H1 (cell line): Measurements from ENCODE around the gene NKD2. TPM values are rescaled to one million over a fixed set of nuclear protein-coding genes. Genes with fewer than 3 reads are reported as not detected.

Experiments used
- CTCF ChIA-PET: fragments of 300-600 bp; sonication (Branson Sonifier 250); formaldehyde crosslinking; loops from one replicate; lab custom pipeline; 2021; ENCODE audit not compliant: partially characterized antibody; lab: Charles Lee
- POLR2A ChIA-PET: fragments of 300-600 bp; sonication (Branson Sonifier 250); formaldehyde crosslinking; loops from one replicate; lab custom pipeline; 2021; ENCODE audit warnings: inconsistent platforms; ENCODE audit not compliant: partially characterized antibody; lab: Charles Lee
- DNase-seq, 2 experiments: peaks; one replicate each; pipeline versions ENCODE4 v3.0.0 to v3.0.0-alpha.2; 2010 to 2022; ENCODE audit warnings: low spot score in 2 of 2, low read depth in 1 of 2, mixed read lengths in 1 of 2
- FAIRE-seq: peaks from 2 replicates; lab custom pipeline; 2011; peaks lifted over from hg19 to GRCh38; lab: Jason Lieb, UNC
- H2AFZ ChIP-seq: 2 replicates; pipeline ENCODE4 v1.8.1; 2012; ENCODE audit warnings: low read length, inconsistent platforms
- H2AK5ac ChIP-seq: 2 replicates; pipeline ENCODE4 v1.6.1; 2013; ENCODE audit warnings: low read depth, low read length
- H2BK120ac ChIP-seq: replicated peaks from 2 replicates; pipeline ENCODE3; 2013; ENCODE audit warnings: low read depth, low read length, inconsistent platforms
- H2BK12ac ChIP-seq: 2 replicates; pipeline ENCODE4 v1.6.1; 2013; ENCODE audit warnings: low read depth, low read length
- H2BK15ac ChIP-seq: 2 replicates; pipeline ENCODE4 v1.6.1; 2013; ENCODE audit warnings: low read length
- H2BK20ac ChIP-seq: 2 replicates; pipeline ENCODE4 v1.6.1; 2013; ENCODE audit warnings: low read length
- H2BK5ac ChIP-seq: 2 replicates; pipeline ENCODE4 v1.6.1; 2013; ENCODE audit warnings: low read depth, low read length
- H3K14ac ChIP-seq: 2 replicates; pipeline ENCODE4 v1.6.1; 2013; ENCODE audit warnings: inconsistent platforms; ENCODE audit not compliant: insufficient read length
- H3K18ac ChIP-seq: 2 replicates; pipeline ENCODE4 v1.6.1; 2013; ENCODE audit warnings: low read length; ENCODE audit errors: extremely low read depth
- H3K23ac ChIP-seq: 2 replicates; pipeline ENCODE4 v1.6.1; 2013; ENCODE audit warnings: inconsistent platforms; ENCODE audit not compliant: insufficient read length
- H3K23me2 ChIP-seq: 2 replicates; pipeline ENCODE4 v1.6.1; 2013; ENCODE audit warnings: low read depth, low read length
- H3K27ac ChIP-seq: 2 replicates; pipeline ENCODE4 v1.6.1; 2011; ENCODE audit warnings: low read depth, low read length, inconsistent platforms
- H3K27me3 ChIP-seq, 4 experiments: replicated peaks in 1 of 4; 1 replicate in 1 of 4; 2 replicates in 3 of 4; pipeline versions ENCODE4 v1.6.1 to v1.8.1; 2011 to 2013; ENCODE audit warnings: low read length in 3 of 4, mild to moderate bottlenecking in 3 of 4, inconsistent platforms in 2 of 4, mixed read lengths in 2 of 4, moderate library complexity in 1 of 4; ENCODE audit not compliant: control insufficient read depth in 3 of 4, insufficient read depth in 3 of 4; ENCODE audit errors: extremely low read depth in 1 of 4
- H3K36me3 ChIP-seq, 4 experiments: 2 replicates each; pipeline versions ENCODE4 v1.6.1 to v1.8.1; 2011 to 2013; ENCODE audit warnings: mild to moderate bottlenecking in 4 of 4, low read length in 3 of 4, moderate library complexity in 2 of 4, control low read depth in 1 of 4, inconsistent platforms in 1 of 4; ENCODE audit not compliant: insufficient read depth in 4 of 4, control insufficient read depth in 2 of 4
- H3K4ac ChIP-seq: replicated peaks from 2 replicates; pipeline ENCODE3; 2013; ENCODE audit warnings: low read length, low read depth, mixed read lengths, inconsistent platforms; ENCODE audit not compliant: insufficient read length
- H3K4me1 ChIP-seq, 4 experiments: replicated peaks in 1 of 4; 1 replicate in 1 of 4; 2 replicates in 3 of 4; pipeline versions ENCODE4 v1.6.1 to v1.8.1; 2011 to 2013; ENCODE audit warnings: low read length in 3 of 4, inconsistent platforms in 2 of 4, mixed read lengths in 1 of 4; ENCODE audit not compliant: insufficient read depth in 4 of 4, control insufficient read depth in 3 of 4
- H3K4me2 ChIP-seq, 2 experiments: 2 replicates each; pipeline versions ENCODE4 v1.6.1 to v1.8.1; 2011 to 2013; ENCODE audit warnings: low read depth in 2 of 2, low read length in 2 of 2, control low read depth in 1 of 2, inconsistent platforms in 1 of 2, mild to moderate bottlenecking in 1 of 2; ENCODE audit not compliant: insufficient read depth in 1 of 2
- H3K4me3 ChIP-seq, 4 experiments: fragments of 200-600, 300-600 bp in 1 of 4; sonication (generic), shearing (Covaris generic), sonication (Bioruptor Twin) in 1 of 4; 2 replicates each; pipeline versions ENCODE4 v1.5.1 to v1.8.1; 2011 to 2016; ENCODE audit warnings: low read length in 4 of 4, low read depth in 3 of 4, control low read depth in 2 of 4, inconsistent platforms in 2 of 4, mild to moderate bottlenecking in 2 of 4, mixed read lengths in 1 of 4, moderate library complexity in 1 of 4; ENCODE audit not compliant: insufficient read depth in 2 of 4; ENCODE audit errors: extremely low read depth in 1 of 4
- H3K56ac ChIP-seq: replicated peaks from 2 replicates; pipeline ENCODE3; 2013; ENCODE audit warnings: low read depth, mild to moderate bottlenecking, mixed read lengths, low read length, inconsistent platforms; ENCODE audit not compliant: insufficient read length
- H3K79me1 ChIP-seq: 2 replicates; pipeline ENCODE4 v1.6.1; 2013; ENCODE audit warnings: low read depth, low read length, control low read depth
- H3K79me2 ChIP-seq, 2 experiments: 2 replicates each; pipeline versions ENCODE4 v1.6.1 to v1.8.1; 2012 to 2013; ENCODE audit warnings: low read length in 2 of 2, mild to moderate bottlenecking in 2 of 2, inconsistent platforms in 1 of 2; ENCODE audit not compliant: insufficient read depth in 2 of 2, control insufficient read depth in 1 of 2
- H3K9ac ChIP-seq, 4 experiments: replicated peaks in 1 of 4; 1 replicate in 1 of 4; 2 replicates in 3 of 4; pipeline versions ENCODE4 v1.6.1 to v1.8.1; 2011 to 2013; ENCODE audit warnings: low read depth in 3 of 4, low read length in 3 of 4, control low read depth in 2 of 4, mild to moderate bottlenecking in 2 of 4, moderate library complexity in 2 of 4, inconsistent platforms in 1 of 4; ENCODE audit errors: extremely low read depth in 1 of 4
- H3K9me3 ChIP-seq, 2 experiments: 2 replicates each; pipeline versions ENCODE4 v1.6.1 to v1.8.1; 2012 to 2013; ENCODE audit warnings: mild to moderate bottlenecking in 2 of 2, moderate library complexity in 2 of 2, control low read depth in 1 of 2, inconsistent platforms in 1 of 2, low read depth in 1 of 2, low read length in 1 of 2, mixed read lengths in 1 of 2; ENCODE audit not compliant: insufficient read depth in 2 of 2
- H4K20me1 ChIP-seq, 2 experiments: replicated peaks in 1 of 2; 2 replicates each; pipeline versions ENCODE3 to v1.8.1; 2011 to 2013; ENCODE audit warnings: inconsistent platforms in 2 of 2, low read length in 2 of 2, mild to moderate bottlenecking in 1 of 2; ENCODE audit not compliant: insufficient read depth in 2 of 2, control insufficient read depth in 1 of 2
- H4K5ac ChIP-seq: 2 replicates; pipeline ENCODE4 v1.6.1; 2013; ENCODE audit warnings: low read length, low read depth, mixed read lengths, inconsistent platforms; ENCODE audit not compliant: insufficient read length
- H4K8ac ChIP-seq: 2 replicates; pipeline ENCODE4 v1.8.0; 2013; ENCODE audit warnings: mild to moderate bottlenecking, moderate library complexity, low read length, inconsistent platforms; ENCODE audit not compliant: insufficient read depth; ENCODE audit errors: extremely low read depth
- H4K91ac ChIP-seq: replicated peaks from 2 replicates; pipeline ENCODE3; 2013; ENCODE audit warnings: low read length, mixed read lengths, inconsistent platforms; ENCODE audit not compliant: insufficient read length
- ASH2L ChIP-seq: fragments of 200-600, 300-600 bp; sonication (generic); IDR thresholded peaks from one replicate; pipeline ENCODE4 v1.7.1; 2017; ENCODE audit warnings: low read length
- E2F6 ChIP-seq: IDR thresholded peaks from 2 replicates; pipeline ENCODE4 v1.6.1; 2012; ENCODE audit warnings: inconsistent platforms
- HDAC2 ChIP-seq, 2 experiments: fragments of 300-600 bp in 1 of 2; sonication (generic) in 1 of 2; IDR thresholded peaks; 2 replicates each; pipeline ENCODE4 v1.6.1; 2011 to 2012; ENCODE audit warnings: low read depth in 2 of 2, low read length in 2 of 2, mild to moderate bottlenecking in 2 of 2, moderate library complexity in 2 of 2, borderline replicate concordance in 1 of 2, inconsistent platforms in 1 of 2
- KDM5A ChIP-seq: fragments of 200-600 bp; IDR thresholded peaks from 2 replicates; pipeline ENCODE4 v1.7.1; 2012; ENCODE audit warnings: mild to moderate bottlenecking, low read length, inconsistent platforms, mixed read lengths
- SP1 ChIP-seq: IDR thresholded peaks from 2 replicates; pipeline ENCODE4 v1.6.1; 2011; ENCODE audit warnings: low read depth, low read length
- TEAD4 ChIP-seq: IDR thresholded peaks from 2 replicates; pipeline ENCODE4 v1.6.1; 2012; ENCODE audit warnings: low read depth, low read length, inconsistent platforms, mixed read lengths
- WGBS, 2 experiments: shearing (Covaris generic) in 1 of 2; methylation state at CpG; one replicate each; pipeline versions ENCODE4 v1.1.6 to v1.1.7; 2013 to 2015; ENCODE audit warnings: low lambda C conversion rate in 2 of 2, mixed read lengths in 2 of 2, inconsistent platforms in 1 of 2, low coverage in 1 of 2, missing lambda C conversion rate in 1 of 2; ENCODE audit not compliant: insufficient replicate concordance in 2 of 2, insufficient coverage in 1 of 2, insufficient read length in 1 of 2; ENCODE audit errors: extremely low coverage in 1 of 2, missing lambda C conversion rate in 1 of 2; 5-methylcytosine and 5-hydroxymethylcytosine counted together
- polyA plus RNA-seq, 7 experiments: library from polyadenylated mRNA; depleted of rRNA in 3 of 7; stranded (reverse) in 5 of 7; unstranded in 2 of 7; fragments of >200 nt in 5 of 7; fragments of 200-250 nt in 2 of 7; gene quantifications; 1 replicate in 5 of 7; 2 replicates in 1 of 7; 4 replicates in 1 of 7; pipeline versions ENCODE4 v1.2.1 to v1.2.3, GENCODE V29; 2011 to 2013; ENCODE audit warnings: missing spikeins in 2 of 7, mixed read lengths in 2 of 7
- total RNA-seq: library from RNA; stranded (reverse); fragmentation: NEBNext Ultra II Directional; extraction: Animal tissue kit (Norgen Biotek cat#: 25700); gene quantifications from 2 replicates; pipeline ENCODE4 v1.2.1, GENCODE V29; 2021

Gene NKD2
- total and polyA plus RNA-seq, 2 of the 8 experiments (the other 6 are each of a cell fraction or from before 2014, with no cell fraction given): 5.5 to 7.9 TPM

- Histone ChIP-seq H3K79me1 (no peaks in the 10 kb centered on the region), H3K36me3 (no peaks in the 10 kb centered on the region), H4K20me1 (peaks cover 0 to 2% of the 10 kb centered on the region in 2 experiments), H3K4me2 (no peak overlapping the region), H3K23ac (no peak overlapping the region), H2BK120ac (no peak overlapping the region), H4K8ac (no peak overlapping the region; the same call in none of the 2 replicates), H2BK5ac (no peak overlapping the region), H3K4ac (no peak overlapping the region), H3K14ac (no peak overlapping the region), H2AFZ (no peak overlapping the region), H3K18ac (no peak overlapping the region), H3K56ac (no peak overlapping the region), H2BK12ac (no peak overlapping the region), H2BK15ac (no peak overlapping the region), H2AK5ac (no peak overlapping the region), H3K27me3 (no peaks in the 10 kb centered on the region), H3K9ac (no peak overlapping the region), H4K91ac (no peak overlapping the region), H3K27ac (no peak overlapping the region), H3K4me1 (peaks cover 0 to 3% (median 1%) of the 10 kb centered on the region in 4 experiments; a peak in 3 of 7 replicates), H2BK20ac (no peak overlapping the region), H3K9me3 (no peaks in the 10 kb centered on the region), H3K79me2 (no peaks in the 10 kb centered on the region), H3K23me2 (peaks cover 1% of the 10 kb centered on the region; the same call in 1 of the 2 replicates), H4K5ac (no peak overlapping the region), H3K4me3 (no peak overlapping the region)
- DNase-seq (no peak), FAIRE-seq (no peak)
- no peak for TF ChIP-seq SP1
- no peak for TF ChIP-seq ASH2L
- no peak for TF ChIP-seq KDM5A
- TF ChIP-seq HDAC2 (IDR thresholded peaks at IDR 0.05; ENCODE audit: borderline replicate concordance in 1 of 2, low read depth in 2 of 2, low read length in 2 of 2): no peak
- no peak for TF ChIP-seq TEAD4
- no peak for TF ChIP-seq E2F6
- 78% methylated on average over 8 of the region's 16 CpGs; no CpG with 5 or more reads in 1 of the 2 experiments for WGBS, 2 experiments
- POLR2A ChIA-PET: no interaction called here
- CTCF ChIA-PET: interaction anchor here (1.2 to 3.3 kb wide), 3 partner anchors 23 to 116 kb away, joined by 3 to 10 read pairs (median 4); partner anchors contain the start of gene NKD2
These were observed 23.4 kb downstream of the NKD2 start for GRCh38 chr5:1032011-1032410.
